HepG2 (cell line): Measurements from ENCODE around the gene S1PR2. TPM values are rescaled to one million over a fixed set of nuclear protein-coding genes. Genes with fewer than 3 reads are reported as not detected.
A peak's percentile ranks its signal among the peaks of the same experiment; 100 is the strongest.

Experiments used
- ATAC-seq: fragments of 200-7000 bp; cut with Tn5 transposase; 3 replicates; pipeline ENCODE4 v1.9.1; 2020; ENCODE audit warnings: mild to moderate bottlenecking, moderate library complexity
- BruUV-seq: library from RNA; stranded (reverse); fragments of 400-500 nt; replicated peaks from 2 replicates; lab custom pipeline; 2021; lab: Mats Ljungman, UMichigan
- CTCF ChIA-PET: fragments of 300-600 bp; formaldehyde crosslinking; extraction: SDS; loops from one replicate; lab custom pipeline; 2021; ENCODE audit warnings: low total read pairs, inconsistent platforms, low intra/inter-chr PET ratio; lab: Yijun Ruan, JAX
- POLR2A ChIA-PET: fragments of 350-600 bp; sonication (Branson Sonifier 250); formaldehyde crosslinking; loops from one replicate; lab custom pipeline; 2020; ENCODE audit warnings: antibody characterized with exemption, inconsistent platforms; lab: Yijun Ruan, JAX
- DNase-seq: peaks from one replicate; pipeline ENCODE4 v3.0.0-alpha.2; 2015; ENCODE audit warnings: low spot score
- FAIRE-seq: peaks from 3 replicates; lab custom pipeline; 2011; peaks lifted over from hg19 to GRCh38; lab: Jason Lieb, UNC
- H2AFZ ChIP-seq: one replicate; pipeline ENCODE4 v1.6.1; 2011; ENCODE audit warnings: low read length, inconsistent platforms
- H3K27ac ChIP-seq: fragments of 300-600 bp; 3 replicates; pipeline ENCODE4 v1.8.0; 2011; ENCODE audit warnings: mixed run types, mild to moderate bottlenecking, mixed read lengths, low read length, inconsistent platforms; ENCODE audit not compliant: insufficient read depth; ENCODE audit errors: extremely low read length
- H3K27me3 ChIP-seq, 2 experiments: fragments of 200-600 bp in 1 of 2; 2 replicates in 1 of 2; 3 replicates in 1 of 2; pipeline versions ENCODE4 v1.6.0 to v1.8.0; 2011; ENCODE audit warnings: low read length in 2 of 2, mild to moderate bottlenecking in 2 of 2, moderate library complexity in 2 of 2, inconsistent platforms in 1 of 2; ENCODE audit not compliant: insufficient read depth in 2 of 2, control insufficient read depth in 1 of 2
- H3K36me3 ChIP-seq, 2 experiments: fragments of 200-600 bp in 1 of 2; replicated peaks in 1 of 2; 2 replicates in 1 of 2; 3 replicates in 1 of 2; pipeline versions ENCODE4 v1.5.1 to v1.8.0; 2011; ENCODE audit warnings: low read length in 2 of 2, inconsistent platforms in 1 of 2; ENCODE audit not compliant: insufficient read depth in 2 of 2, control insufficient read depth in 1 of 2
- H3K4me1 ChIP-seq: 2 replicates; pipeline ENCODE4 v1.5.1; 2012; ENCODE audit warnings: low read length, inconsistent platforms; ENCODE audit not compliant: insufficient read depth
- H3K4me2 ChIP-seq: 2 replicates; pipeline ENCODE4 v1.6.0; 2011; ENCODE audit warnings: low read depth, low read length, inconsistent platforms
- H3K4me3 ChIP-seq, 3 experiments: fragments of 200-600 bp in 1 of 3; sonication (generic), shearing (Covaris generic) in 1 of 3; replicated peaks in 1 of 3; 2 replicates each; pipeline ENCODE4 v1.5.1; 2011 to 2016; ENCODE audit warnings: low read length in 3 of 3, inconsistent platforms in 2 of 3, low read depth in 2 of 3, mild to moderate bottlenecking in 2 of 3, control low read depth in 1 of 3, mixed read lengths in 1 of 3; ENCODE audit not compliant: insufficient read depth in 1 of 3
- H3K79me2 ChIP-seq: one replicate; pipeline ENCODE4 v1.6.1; 2011; ENCODE audit warnings: low read length, inconsistent platforms; ENCODE audit not compliant: insufficient read depth
- H3K9ac ChIP-seq: 2 replicates; pipeline ENCODE4 v1.6.0; 2011; ENCODE audit warnings: mild to moderate bottlenecking, low read depth, low read length, inconsistent platforms; ENCODE audit not compliant: insufficient read depth
- H3K9me3 ChIP-seq: 2 replicates; pipeline ENCODE4 v1.5.1; 2012; ENCODE audit warnings: mild to moderate bottlenecking, low read length
- H4K20me1 ChIP-seq: 2 replicates; pipeline ENCODE4 v1.6.0; 2011; ENCODE audit warnings: inconsistent platforms, mild to moderate bottlenecking, low read length, moderate library complexity; ENCODE audit not compliant: insufficient read depth
- NFIB ChIP-seq: sonication (generic); formaldehyde crosslinking; IDR thresholded peaks from 2 replicates; pipeline ENCODE4 v1.9.0; 2021; ENCODE audit warnings: missing genetic modification reagents, mild to moderate bottlenecking, borderline replicate concordance
- ZNF367 ChIP-seq: sonication (generic); formaldehyde crosslinking; IDR thresholded peaks from 2 replicates; pipeline ENCODE4 v1.4.0; 2020; ENCODE audit warnings: missing genetic modification reagents, borderline replicate concordance
- ZNF562 ChIP-seq: sonication (generic); formaldehyde crosslinking; IDR thresholded peaks from 2 replicates; pipeline ENCODE4 v1.8.0; 2022; ENCODE audit warnings: missing genetic modification reagents, borderline replicate concordance
- ZNF816 ChIP-seq: sonication (generic); formaldehyde crosslinking; IDR thresholded peaks from 2 replicates; pipeline ENCODE4 v1.8.0; 2022; ENCODE audit warnings: missing genetic modification reagents, mild to moderate bottlenecking, borderline replicate concordance
- WGBS: methylation state at CpG from one replicate; pipeline ENCODE4 v1.1.6; 2017; ENCODE audit warnings: low lambda C conversion rate; 5-methylcytosine and 5-hydroxymethylcytosine counted together
- in situ Hi-C: cut with HindIII; loops from 2 replicates; pipeline ENCODE4 v1.10.0; 2017; ENCODE audit warnings: low pct_unique_long_range_greater_than_20kb; ENCODE audit not compliant: extremely low pct_ligation_motif_present
- intact Hi-C: fragments of 100-400 bp; cut with micrococcal nuclease; formaldehyde crosslinking; loops from one replicate; pipeline ENCODE4 v1.10.0; 2022; ENCODE audit not compliant: unreplicated experiment
- polyA plus RNA-seq, 8 experiments: library from polyadenylated mRNA; depleted of rRNA in 3 of 8; stranded (reverse) in 7 of 8; unstranded in 1 of 8; fragments of >200 nt; fragmentation: Illumina TruSeq in 4 of 8; extraction: Trizol in 4 of 8; gene quantifications; 2 replicates each; pipeline versions ENCODE4 v1.2.1 to v1.2.3, GENCODE V29; 2011 to 2016; ENCODE audit warnings: low read depth in 4 of 8, missing spikeins in 1 of 8, mixed read lengths in 1 of 8; ENCODE audit not compliant: insufficient read depth in 1 of 8
- total RNA-seq, 5 experiments: library from RNA; depleted of rRNA; stranded (reverse); fragments of >200 nt; fragmentation: Illumina TruSeq; extraction: Trizol; gene quantifications; 2 replicates each; pipeline ENCODE4 v1.2.3, GENCODE V29; 2016; ENCODE audit warnings: low read depth in 1 of 5
- TF ChIP-seq, protein P1 (sequence below): sonication (generic); formaldehyde crosslinking; conservative IDR thresholded peaks from 2 replicates; pipeline ENCODE4 v1.8.0; 2022; ENCODE audit warnings: missing genetic modification reagents
- TF ChIP-seq, protein P2 (sequence below): sonication (generic); formaldehyde crosslinking; IDR thresholded peaks from 2 replicates; pipeline ENCODE4 v1.4.0; 2020; ENCODE audit warnings: mild to moderate bottlenecking, missing genetic modification reagents
- TF ChIP-seq, protein P3 (sequence below): sonication (generic); formaldehyde crosslinking; IDR thresholded peaks from 2 replicates; pipeline ENCODE4 v1.5.0; 2020; ENCODE audit warnings: mild to moderate bottlenecking, missing genetic modification reagents
- TF ChIP-seq, protein P4 (sequence below): sonication (generic); formaldehyde crosslinking; conservative IDR thresholded peaks from 2 replicates; pipeline ENCODE4 v1.8.0; 2022; ENCODE audit warnings: mild to moderate bottlenecking, moderate library complexity, missing genetic modification reagents
- TF ChIP-seq, protein P5 (sequence below): sonication (generic); formaldehyde crosslinking; IDR thresholded peaks from 2 replicates; pipeline ENCODE4 v1.4.0; 2020; ENCODE audit warnings: missing genetic modification reagents, mild to moderate bottlenecking, borderline replicate concordance

S1PR2 gene
- total and polyA plus RNA-seq, 2 of the 13 experiments (the other 11 are each of a cell fraction or from before 2014, with no cell fraction given) = 0.91 to 1.3 TPM

DNA sequence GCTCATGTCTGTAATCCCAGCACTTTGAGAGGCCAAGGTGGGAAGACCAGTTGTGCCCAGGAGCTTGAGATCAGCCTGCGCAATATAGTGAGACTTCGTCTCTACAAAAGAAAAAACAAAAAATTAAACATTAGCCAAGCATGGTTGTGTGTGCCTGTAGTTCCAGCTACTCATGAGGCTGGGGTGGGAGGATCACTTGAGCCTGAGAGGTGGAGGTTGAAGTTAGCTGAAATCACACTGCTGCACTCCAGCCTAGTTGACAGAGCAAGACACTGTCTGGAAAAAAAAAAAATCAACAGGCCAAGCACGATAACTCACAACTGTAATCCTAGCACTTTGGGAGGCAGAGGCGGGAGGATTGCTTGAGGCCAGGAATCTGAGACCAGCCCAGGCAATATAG is 3.9 kb upstream of the S1PR2 start:
- ChIA-PET CTCF (no interaction called here), POLR2A (interaction anchor here (0.7 to 1.0 kb wide), 3 partner anchors 8 to 17 kb away, joined by 3 to 7 read pairs (median 4); partner anchors contain the start of gene MRPL4)
- no peak overlapping the region for H3K4me3 ChIP-seq
- peaks cover 64% of the 10 kb centered on the region for H3K4me1 ChIP-seq
- in situ Hi-C loops = loop anchor here (10.0 kb wide), 1 partner anchor 300 kb away; the partner anchor contains the start of gene OLFM2
- DNase-seq (peak; percentile 22), ATAC-seq (no peak), FAIRE-seq (peak; percentile 67)
- intact Hi-C loops = loop anchor here (5.0 kb wide), 1 partner anchor 43 kb away; the partner anchor contains the start of gene DNMT1
- H3K36me3 ChIP-seq = no peaks in the 10 kb centered on the region
- no peak overlapping the region for H3K27ac ChIP-seq
- WGBS = 11% methylated on average over 4 of the region's 4 CpGs
- BruUV-seq = no TSS peak
- 0 out of 2 replicates have a peak overlapping the region, but pooled peaks have one; percentile 23 for H3K4me2 ChIP-seq
- H3K9me3 ChIP-seq = no peaks in the 10 kb centered on the region
- peaks cover 2 to 11% of the 10 kb centered on the region in 2 experiments; a peak in 4 of 5 replicates for H3K27me3 ChIP-seq
- no peak overlapping the region for H3K9ac ChIP-seq
- H3K79me2 ChIP-seq = no peaks in the 10 kb centered on the region
- H4K20me1 ChIP-seq = no peaks in the 10 kb centered on the region
- no peak overlapping the region for H2AFZ ChIP-seq
- TF ChIP-seq, protein P1, sequence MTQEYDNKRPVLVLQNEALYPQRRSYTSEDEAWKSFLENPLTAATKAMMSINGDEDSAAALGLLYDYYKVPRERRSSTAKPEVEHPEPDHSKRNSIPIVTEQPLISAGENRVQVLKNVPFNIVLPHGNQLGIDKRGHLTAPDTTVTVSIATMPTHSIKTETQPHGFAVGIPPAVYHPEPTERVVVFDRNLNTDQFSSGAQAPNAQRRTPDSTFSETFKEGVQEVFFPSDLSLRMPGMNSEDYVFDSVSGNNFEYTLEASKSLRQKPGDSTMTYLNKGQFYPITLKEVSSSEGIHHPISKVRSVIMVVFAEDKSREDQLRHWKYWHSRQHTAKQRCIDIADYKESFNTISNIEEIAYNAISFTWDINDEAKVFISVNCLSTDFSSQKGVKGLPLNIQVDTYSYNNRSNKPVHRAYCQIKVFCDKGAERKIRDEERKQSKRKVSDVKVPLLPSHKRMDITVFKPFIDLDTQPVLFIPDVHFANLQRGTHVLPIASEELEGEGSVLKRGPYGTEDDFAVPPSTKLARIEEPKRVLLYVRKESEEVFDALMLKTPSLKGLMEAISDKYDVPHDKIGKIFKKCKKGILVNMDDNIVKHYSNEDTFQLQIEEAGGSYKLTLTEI (CRISPR knock-in tag) = no peak
- TF ChIP-seq, protein P2, sequence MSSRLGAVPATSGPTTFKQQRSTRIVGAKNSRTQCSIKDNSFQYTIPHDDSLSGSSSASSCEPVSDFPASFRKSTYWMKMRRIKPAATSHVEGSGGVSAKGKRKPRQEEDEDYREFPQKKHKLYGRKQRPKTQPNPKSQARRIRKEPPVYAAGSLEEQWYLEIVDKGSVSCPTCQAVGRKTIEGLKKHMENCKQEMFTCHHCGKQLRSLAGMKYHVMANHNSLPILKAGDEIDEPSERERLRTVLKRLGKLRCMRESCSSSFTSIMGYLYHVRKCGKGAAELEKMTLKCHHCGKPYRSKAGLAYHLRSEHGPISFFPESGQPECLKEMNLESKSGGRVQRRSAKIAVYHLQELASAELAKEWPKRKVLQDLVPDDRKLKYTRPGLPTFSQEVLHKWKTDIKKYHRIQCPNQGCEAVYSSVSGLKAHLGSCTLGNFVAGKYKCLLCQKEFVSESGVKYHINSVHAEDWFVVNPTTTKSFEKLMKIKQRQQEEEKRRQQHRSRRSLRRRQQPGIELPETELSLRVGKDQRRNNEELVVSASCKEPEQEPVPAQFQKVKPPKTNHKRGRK (CRISPR knock-in tag) = no peak
- TF ChIP-seq, protein P3, sequence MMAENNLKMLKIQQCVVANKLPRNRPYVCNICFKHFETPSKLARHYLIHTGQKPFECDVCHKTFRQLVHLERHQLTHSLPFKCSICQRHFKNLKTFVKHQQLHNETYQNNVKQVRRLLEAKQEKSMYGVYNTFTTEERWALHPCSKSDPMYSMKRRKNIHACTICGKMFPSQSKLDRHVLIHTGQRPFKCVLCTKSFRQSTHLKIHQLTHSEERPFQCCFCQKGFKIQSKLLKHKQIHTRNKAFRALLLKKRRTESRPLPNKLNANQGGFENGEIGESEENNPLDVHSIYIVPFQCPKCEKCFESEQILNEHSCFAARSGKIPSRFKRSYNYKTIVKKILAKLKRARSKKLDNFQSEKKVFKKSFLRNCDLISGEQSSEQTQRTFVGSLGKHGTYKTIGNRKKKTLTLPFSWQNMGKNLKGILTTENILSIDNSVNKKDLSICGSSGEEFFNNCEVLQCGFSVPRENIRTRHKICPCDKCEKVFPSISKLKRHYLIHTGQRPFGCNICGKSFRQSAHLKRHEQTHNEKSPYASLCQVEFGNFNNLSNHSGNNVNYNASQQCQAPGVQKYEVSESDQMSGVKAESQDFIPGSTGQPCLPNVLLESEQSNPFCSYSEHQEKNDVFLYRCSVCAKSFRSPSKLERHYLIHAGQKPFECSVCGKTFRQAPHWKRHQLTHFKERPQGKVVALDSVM = peak; percentile 96
- TF ChIP-seq ZNF562 (CRISPR knock-in tag) = no peak
- TF ChIP-seq, protein P4, sequence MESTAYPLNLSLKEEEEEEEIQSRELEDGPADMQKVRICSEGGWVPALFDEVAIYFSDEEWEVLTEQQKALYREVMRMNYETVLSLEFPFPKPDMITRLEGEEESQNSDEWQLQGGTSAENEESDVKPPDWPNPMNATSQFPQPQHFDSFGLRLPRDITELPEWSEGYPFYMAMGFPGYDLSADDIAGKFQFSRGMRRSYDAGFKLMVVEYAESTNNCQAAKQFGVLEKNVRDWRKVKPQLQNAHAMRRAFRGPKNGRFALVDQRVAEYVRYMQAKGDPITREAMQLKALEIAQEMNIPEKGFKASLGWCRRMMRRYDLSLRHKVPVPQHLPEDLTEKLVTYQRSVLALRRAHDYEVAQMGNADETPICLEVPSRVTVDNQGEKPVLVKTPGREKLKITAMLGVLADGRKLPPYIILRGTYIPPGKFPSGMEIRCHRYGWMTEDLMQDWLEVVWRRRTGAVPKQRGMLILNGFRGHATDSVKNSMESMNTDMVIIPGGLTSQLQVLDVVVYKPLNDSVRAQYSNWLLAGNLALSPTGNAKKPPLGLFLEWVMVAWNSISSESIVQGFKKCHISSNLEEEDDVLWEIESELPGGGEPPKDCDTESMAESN = no peak
- TF ChIP-seq, protein P5, sequence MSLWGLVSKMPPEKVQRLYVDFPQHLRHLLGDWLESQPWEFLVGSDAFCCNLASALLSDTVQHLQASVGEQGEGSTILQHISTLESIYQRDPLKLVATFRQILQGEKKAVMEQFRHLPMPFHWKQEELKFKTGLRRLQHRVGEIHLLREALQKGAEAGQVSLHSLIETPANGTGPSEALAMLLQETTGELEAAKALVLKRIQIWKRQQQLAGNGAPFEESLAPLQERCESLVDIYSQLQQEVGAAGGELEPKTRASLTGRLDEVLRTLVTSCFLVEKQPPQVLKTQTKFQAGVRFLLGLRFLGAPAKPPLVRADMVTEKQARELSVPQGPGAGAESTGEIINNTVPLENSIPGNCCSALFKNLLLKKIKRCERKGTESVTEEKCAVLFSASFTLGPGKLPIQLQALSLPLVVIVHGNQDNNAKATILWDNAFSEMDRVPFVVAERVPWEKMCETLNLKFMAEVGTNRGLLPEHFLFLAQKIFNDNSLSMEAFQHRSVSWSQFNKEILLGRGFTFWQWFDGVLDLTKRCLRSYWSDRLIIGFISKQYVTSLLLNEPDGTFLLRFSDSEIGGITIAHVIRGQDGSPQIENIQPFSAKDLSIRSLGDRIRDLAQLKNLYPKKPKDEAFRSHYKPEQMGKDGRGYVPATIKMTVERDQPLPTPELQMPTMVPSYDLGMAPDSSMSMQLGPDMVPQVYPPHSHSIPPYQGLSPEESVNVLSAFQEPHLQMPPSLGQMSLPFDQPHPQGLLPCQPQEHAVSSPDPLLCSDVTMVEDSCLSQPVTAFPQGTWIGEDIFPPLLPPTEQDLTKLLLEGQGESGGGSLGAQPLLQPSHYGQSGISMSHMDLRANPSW = no peak
- no peak for TF ChIP-seq ZNF816 (CRISPR knock-in tag)
- no peak for TF ChIP-seq ZNF367
- TF ChIP-seq NFIB (CRISPR knock-in tag) = no peak
